GM19035 (cell line): ENCODE measurements around the gene PRSS56.

Experiments used
- ATAC-seq: cut with Tn5 transposase; IDR thresholded peaks from one replicate; pipeline ENCODE4 v1.9.1; 2021; ENCODE audit not compliant: unreplicated experiment

Gene PRSS56

DNA sequence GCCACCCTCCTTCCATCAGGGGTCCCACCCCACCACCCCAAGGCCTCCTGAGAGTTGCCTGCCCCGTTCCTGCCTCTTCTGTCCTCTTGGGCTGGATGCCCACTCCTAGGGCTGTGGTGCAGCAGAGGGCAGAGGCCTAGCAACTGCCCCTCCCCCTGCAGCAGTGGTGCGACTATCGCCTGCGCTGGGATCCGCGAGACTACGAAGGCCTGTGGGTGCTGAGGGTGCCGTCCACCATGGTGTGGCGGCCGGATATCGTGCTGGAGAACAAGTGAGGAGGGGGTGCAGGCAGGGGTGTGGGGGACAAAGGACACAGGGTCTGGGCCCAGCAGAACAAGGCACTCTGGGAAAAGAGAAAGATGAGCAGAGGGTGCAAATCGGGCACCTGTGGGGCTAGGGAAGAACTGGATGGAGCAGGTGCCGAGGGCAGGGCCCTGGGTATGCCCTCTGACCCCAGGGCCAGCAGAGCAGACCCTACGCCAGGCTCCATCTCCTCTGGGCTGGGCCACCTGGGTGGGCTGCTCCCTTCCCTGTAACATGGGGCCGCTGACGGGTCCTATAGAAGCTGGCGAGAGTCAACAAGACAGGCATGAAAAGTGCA is 20.4 kb downstream of the PRSS56 start:
- no peak for ATAC-seq

DNA sequence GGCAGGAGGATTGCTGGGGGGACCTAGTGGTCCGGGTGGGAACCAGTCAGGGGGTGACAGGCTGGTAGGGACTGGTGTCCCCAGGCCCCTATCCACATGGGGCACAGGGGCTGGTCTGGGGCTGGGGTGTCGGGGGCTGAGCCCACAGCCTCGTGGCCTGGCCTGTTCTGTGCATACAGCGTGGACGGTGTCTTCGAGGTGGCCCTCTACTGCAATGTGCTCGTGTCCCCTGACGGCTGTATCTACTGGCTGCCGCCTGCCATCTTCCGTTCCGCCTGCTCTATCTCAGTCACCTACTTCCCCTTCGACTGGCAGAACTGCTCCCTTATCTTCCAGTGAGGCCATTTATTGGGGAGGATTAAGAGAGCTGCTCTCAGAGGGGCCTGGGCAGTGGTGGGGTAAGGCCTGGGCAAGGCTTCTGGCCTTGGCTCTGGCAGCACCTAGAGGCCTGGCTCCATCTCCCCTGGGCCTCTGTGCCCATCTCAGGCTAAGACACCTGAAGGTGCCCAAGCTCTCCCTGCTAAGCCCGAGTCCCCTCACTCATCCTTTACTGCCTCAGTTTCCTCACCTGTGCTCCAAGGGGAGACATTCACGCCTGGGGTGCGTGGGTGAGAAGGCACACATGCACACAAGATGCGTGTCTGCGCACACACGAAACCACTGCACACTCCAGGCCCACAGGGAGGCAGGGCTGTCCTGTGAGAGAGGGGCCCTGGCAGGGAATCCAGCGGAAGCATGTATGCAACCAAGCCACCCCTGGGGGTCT is 21.2 kb downstream of the PRSS56 start:
- no peak for ATAC-seq

DNA sequence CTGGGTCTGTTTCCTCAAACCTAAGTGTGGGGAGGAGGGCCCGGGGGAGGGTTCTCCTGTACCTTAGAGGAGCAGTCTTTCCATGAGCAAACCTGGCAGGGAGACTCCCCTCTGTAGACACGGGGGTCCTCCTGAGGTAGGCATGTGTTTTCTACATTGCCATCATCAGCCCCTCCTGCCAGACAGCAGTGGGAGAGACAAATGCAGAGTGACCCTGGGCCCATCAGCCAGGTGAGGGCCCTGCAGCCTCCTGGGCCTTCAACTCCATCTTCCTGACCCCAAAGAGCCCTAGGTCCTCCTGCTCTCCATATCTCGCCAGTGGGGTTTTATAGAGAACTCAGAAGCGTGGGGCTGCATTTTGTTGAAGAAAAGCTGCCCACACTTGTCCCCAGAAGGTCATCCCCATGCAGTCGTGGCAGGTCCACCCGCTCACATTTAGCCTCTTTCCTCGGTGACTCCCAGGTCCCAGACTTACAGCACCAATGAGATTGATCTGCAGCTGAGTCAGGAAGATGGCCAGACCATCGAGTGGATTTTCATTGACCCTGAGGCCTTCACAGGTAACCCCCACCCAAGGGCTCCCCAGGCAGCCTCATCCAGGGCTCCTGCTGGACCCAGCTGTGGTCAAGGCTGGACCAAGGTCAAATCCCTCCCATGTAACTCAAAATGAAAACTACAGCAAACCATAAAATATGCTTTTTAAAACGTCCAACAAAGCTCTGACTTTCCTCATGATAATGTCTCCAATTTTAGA is 21.9 kb downstream of the PRSS56 start:
- ATAC-seq: no peak

DNA sequence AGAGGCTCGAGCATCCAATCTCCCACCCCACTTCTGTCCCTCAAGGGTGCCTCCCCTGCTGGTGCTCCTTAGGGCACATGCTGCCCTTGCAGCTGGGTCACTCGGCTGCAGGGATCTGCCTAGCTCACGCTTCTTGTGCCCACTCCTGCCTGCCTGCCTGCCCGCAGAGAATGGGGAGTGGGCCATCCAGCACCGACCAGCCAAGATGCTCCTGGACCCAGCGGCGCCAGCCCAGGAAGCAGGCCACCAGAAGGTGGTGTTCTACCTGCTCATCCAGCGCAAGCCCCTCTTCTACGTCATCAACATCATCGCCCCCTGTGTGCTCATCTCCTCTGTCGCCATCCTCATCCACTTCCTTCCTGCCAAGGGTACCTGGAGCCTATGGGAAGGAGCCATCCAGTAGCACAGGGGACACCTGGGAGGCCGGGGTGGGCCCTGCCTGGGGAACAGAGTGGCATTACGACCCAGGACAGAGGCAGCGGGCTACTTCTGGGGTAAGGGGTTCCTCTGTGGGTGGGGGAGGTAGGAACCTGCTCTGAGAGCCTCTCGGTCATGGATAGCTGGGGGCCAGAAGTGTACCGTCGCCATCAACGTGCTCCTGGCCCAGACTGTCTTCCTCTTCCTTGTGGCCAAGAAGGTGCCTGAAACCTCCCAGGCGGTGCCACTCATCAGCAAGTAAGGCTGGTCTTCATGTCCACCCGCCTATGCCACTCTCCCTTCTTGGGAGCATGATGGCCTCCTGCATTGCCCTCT is 22.7 kb downstream of the PRSS56 start:
- no peak for ATAC-seq

DNA sequence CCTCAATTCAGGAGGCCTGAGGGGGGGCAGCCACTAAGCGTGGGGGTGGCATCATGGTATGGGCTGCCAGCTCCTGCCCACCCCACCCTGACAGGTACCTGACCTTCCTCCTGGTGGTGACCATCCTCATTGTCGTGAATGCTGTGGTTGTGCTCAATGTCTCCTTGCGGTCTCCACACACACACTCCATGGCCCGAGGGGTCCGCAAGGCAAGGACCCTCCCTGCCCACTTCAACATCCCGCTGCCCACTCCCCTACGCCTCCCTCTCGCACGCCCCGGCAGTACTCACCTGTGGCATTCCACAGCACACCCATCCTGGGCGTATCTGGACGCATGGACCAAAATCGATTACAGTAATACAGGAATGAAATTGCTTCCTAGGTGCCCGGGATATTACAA is 23.3 kb downstream of the PRSS56 start:
- ATAC-seq: no peak

DNA sequence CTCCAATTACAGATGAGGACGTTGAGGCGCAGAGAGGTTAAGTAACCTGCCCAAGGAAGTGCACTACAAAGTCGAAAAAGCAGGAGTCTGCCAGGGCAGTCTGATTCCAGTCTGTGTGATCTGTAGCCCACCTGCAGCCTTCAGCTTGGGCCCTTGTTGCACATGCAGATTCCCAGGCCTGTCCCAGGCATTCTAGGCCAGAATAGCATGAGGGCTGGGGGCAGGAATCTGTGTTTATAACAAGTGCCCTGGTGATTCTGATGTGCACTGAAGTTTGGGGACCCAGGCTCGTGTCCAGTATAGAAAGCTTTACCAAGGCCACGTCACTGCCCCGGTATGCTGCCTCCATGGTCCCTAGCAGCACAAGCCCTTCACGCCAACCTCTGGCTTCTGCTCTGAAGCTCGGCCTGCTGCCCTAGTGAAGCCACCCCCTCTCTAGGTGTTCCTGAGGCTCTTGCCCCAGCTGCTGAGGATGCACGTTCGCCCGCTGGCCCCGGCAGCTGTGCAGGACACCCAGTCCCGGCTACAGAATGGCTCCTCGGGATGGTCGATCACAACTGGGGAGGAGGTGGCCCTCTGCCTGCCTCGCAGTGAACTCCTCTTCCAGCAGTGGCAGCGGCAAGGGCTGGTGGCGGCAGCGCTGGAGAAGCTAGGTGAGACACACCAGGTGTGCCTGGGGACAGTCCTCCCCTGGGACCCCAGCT is 23.9 kb downstream of the PRSS56 start:
- no peak for ATAC-seq

DNA sequence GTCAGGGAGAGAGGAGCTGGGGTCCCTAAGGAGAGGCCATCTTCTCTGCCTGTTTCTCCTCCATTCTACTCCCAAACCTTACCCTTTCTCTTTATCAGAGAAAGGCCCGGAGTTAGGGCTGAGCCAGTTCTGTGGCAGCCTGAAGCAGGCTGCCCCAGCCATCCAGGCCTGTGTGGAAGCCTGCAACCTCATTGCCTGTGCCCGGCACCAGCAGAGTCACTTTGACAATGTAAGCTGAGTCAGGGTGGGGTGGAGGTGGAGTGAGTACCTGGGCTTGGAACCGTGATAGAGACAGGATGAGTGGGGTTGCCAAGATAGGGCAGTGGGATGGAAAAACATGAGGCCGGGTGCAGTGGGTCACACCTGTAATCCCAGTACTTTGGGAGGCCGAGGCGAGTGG is 24.5 kb downstream of the PRSS56 start:
- no peak for ATAC-seq

DNA sequence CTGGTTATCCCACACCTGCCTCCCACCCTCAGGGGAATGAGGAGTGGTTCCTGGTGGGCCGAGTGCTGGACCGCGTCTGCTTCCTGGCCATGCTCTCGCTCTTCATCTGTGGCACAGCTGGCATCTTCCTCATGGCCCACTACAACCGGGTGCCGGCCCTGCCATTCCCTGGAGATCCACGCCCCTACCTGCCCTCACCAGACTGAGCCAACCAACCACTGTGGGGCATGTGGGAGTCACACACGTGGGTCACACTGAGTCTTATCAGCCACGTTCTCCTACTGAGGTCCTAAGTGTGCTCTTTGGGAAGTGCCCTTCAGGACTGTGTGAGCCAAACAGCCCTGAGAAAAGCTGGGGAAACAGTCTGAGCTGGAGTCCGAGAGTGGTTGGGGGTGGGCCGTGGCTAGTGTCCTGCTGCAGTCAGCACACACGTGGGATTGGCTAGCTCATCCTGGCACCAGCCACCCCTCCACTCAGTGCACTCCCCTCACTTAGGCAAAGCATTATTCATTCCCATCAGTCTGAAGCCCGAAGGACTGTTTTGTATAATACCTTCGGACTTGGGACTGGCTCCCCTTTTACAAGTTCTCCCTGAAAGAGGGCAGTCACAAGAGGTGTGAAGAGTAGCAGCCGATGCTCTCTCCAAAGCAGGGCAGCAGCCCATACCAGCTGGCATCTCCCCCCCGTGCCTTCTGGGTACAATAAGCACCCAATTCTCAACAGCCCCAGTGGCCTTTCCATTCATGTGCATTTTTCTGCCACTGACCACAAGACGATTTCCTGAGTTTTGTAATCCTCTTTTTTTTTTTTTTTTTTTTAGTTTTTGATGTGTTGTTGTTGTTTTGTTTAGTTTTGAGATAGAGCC is 25.6 kb downstream of the PRSS56 start:
- ATAC-seq: no peak

DNA sequence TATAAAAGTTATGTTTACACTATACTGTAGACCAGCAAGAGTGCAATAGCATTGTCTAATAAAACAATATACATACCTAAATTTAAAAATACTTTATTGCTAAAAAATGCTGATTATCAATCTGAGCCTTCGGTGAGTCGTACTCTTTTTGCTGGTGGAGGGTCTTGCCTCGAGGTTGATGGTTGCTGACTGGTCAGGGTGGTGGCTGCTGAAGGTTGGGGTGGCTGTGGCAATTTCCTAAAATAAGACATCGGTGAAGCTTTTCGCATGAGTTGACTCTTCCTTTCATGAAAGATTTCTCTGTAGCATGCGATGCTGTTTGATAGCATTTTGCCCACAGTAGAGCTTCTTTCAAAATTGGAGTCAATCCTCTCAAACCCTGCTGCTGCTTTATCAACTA is 27.8 kb downstream of the PRSS56 start:
- no peak for ATAC-seq

DNA sequence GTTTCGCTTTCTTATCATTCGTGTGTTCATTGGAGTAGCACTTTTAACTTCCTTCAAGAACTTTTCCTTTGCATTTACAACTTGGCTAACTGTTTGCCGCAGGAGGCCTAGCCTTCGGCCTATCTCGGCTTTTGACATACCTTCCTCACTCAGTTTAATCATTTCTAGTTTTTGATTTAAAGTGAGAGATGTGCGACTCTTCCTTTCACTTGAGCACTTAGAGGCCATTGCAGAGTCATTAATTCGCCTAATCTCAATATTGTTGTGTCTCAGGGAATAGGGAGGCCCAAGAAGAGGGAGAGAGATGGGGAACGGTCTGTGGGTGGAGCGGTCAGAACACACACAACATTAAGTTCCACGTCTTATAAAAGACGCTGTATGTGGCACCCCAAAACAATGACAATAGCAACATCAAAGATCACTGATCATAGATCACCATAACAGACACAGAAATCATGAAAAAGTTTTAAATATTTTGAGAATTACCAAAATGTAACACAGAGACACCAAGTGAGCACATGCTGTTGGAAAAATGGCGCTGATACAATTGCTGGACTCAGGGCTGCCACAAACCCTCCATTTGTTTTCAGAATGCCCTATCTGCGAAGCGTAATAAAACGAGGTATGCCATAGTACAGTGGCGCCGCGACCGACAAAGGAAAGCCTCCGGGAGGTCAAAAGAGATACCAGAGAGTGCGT is 29.6 kb downstream of the PRSS56 start:
- no peak for ATAC-seq

DNA sequence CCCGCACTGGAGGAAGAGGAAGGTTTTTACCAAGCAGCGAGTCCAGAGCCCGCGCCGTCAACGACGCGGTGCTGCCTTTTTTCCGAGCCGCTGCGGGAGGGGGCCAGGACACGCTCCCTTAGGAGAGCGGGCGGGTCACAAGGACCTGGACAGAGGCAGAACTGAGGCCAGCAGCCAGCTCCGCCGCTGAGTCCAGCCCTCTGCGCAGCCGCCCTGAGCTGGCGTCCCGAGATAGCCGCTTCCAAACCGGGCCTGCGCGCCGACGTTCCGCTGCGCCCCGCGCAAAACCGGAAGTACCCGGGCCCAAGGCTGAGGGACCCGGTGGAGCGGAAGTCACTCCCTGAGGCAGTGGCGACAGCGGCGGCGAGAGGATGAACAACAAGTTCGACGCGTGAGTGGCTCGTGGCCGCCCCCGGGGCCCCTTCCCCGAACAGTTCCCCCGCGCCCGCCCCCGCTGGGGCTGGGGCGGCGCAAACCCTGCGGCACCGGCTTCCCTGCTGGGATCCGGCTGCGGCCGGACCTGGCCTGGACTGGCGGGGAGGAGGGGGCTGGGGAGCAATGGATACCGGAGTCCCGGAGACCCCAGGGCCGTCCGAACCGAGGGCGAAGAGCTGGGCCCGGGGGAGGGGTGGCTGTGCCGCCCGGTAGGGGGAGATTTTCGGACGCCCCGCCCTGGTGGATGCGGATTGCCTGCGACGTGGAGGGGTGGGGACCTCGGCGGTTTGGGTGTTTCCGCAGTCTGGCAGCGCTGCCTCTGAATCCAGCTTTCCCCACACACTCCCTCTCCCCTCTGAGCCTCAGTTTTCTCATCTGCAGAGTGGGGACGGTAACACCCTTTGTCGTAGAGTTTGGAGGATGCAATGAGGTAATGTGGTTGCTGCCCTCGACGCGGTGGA is 30.4 kb downstream of the PRSS56 start, which contains the start of the genes EIF4E2 and TIGD1:
Gene EIF4E2, plus strand, starts transcription at position 336 of the 896 bp plus-strand sequence. Its CDS starts 36 bp downstream, at position 372.
Gene TIGD1, minus strand, starts transcription at position 204 of the 896 bp plus-strand sequence. CDS start 675 bp downstream, outside the sequence.
- ATAC-seq: peak; percentile 98

DNA sequence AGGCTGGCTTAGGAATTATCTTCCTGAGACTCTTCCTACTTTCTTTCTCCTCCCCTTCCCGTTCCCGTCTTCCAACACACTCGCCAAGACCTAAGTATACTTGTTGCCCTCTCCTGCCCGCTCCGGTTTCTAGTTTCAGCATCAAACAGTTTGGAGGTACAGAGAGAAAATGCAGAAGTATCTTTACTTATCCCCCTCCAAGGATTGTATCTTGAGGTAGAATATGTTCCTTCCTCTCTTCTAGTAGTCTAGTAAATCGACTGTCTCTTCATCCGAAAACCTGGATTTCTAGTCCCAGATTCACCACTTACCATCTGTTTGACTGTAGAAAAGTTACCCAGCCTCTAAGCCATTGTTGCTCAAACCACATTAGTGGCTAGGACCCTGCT is 31.1 kb downstream of the PRSS56 start:
- ATAC-seq: no peak

DNA sequence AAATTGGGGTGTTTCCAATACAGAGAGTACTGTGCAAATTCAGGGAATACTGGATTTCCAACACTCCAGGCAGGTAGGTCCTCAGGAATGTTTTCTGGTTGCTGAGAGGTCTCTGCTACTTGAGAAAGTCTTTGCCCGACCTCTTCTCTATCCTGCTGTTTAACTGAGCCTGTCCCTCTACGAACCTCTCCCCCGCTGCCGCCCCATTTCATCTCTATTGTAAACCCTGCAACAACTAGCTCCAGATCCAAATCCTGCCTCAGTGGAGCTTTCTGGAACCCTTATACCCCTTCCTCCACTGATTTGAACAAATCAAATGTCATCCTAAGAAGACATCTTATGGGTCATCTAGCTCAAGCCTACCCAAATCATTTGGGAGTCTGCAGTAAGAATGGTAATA is 31.6 kb downstream of the PRSS56 start:
- ATAC-seq: no peak

DNA sequence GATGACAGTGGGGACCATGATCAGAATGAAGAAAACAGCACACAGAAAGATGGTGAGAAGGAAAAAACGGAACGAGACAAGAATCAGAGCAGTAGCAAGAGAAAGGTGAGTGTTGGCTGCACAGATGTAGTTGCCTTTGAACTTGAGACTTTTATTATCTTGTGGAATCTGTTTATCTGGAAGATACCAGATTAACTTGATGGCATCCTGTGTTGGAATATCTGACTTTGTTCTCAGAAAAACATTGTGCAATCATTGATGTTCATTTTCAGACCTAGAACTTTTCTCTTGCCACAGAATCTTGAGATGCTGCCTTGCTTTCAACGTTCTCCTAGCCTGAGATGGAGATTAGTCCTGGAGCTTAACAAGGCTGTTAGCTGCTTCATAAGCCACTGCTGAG is 36.2 kb downstream of the PRSS56 start:
- no peak for ATAC-seq

DNA sequence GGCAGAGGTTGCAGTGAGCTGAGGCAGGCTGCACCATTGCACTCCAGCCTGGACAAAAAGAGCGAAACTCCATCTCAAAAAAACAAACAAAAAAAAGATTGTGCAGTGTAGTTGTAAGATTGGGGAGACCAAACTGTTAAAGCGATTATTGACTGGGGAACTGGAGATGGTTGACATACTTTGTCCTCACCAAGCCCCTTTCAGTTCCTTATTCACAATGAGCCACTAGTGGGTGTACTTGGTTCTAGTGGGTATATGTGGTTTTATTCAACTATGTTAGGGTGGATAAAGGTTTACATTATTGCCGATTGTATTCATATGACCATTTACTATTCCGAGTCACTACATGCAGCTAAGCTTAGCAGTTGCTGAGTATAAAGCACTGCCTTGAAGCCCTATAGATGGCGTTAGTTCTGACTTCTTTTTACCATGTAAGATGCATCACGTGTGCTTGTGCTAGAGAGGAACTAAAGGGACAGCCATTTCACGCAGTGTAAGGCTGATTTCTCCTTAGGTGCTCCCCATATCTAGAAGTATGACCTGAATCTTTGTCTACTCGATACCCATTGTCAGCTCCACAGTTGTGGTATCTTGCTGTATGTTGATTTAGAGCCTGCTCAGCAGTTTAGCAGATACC is 42.4 kb downstream of the PRSS56 start:
- no peak for ATAC-seq

DNA sequence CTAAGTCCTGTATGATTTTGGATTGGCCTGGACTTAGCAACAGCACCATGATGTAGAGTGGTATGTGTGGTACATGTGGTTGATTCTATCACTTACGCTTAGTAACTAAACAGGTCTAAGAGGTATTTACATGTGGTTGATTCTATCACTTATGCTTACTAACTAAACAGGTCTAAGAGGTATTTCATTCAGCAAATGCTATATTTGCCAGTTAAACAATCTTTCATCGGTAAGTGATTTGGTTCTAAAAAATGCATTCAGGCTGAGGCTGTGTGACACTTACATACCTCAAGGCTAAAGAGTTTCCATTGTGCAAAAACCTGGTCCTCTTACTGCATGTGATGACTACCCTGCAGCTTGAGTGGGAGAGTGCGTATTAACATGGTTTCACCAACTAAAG is 43.4 kb downstream of the PRSS56 start:
- ATAC-seq: no peak

DNA sequence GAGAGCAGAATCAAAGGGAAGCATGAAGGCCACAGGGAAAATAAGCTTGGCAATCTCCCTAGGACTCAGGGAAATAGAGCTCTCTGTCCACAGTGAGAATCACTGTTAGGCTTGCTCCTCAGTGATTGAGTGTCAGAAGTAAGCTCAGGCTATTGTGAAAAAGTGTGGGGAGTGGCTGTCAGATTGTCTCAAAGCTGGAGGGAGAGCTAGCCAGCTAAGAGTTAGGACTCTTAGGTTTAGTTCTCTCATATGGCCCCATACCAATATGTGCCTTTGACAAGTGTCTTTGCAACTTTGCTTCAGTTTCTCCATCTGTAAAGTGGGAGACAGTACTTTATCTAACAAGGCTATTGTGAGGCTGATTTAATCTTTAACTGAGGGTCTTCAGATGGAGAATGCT is 47.5 kb downstream of the PRSS56 start:
- no peak for ATAC-seq

DNA sequence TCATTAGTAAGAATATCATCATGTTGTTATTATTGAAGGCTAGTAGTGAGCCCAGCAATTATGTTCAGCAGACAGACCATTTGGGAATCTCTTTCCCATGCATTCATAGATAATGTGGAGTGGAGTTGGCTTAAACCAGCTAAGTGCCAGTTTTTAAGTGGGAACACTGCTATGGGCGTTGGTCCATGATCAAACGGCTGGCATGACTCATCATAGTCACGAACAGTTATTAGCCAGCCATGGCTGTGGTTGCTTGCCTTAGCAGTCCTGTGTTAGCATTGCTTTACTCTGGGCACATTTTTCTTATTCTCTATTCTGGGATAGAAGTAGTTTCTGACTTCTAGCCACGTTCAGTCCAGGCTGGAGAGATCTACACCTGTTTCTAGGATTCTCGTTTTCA is 48.0 kb downstream of the PRSS56 start:
- no peak for ATAC-seq
